MM.1S (cell line): Measurements from ENCODE around the gene CCDC63.

ENCODE experiments used
- DNase-seq: peaks from one replicate; pipeline ENCODE4 v3.0.0-alpha.2; 2015
- H2AFZ ChIP-seq: fragments of 300-600 bp; sonication (generic); 2 replicates; pipeline ENCODE4 v1.6.0; 2016; ENCODE audit warnings: antibody characterized with exemption, low read length
- H3F3A ChIP-seq: fragments of 300-600 bp; sonication (generic); 2 replicates; pipeline ENCODE4 v1.6.1; 2016; ENCODE audit warnings: mild to moderate bottlenecking, antibody characterized with exemption, low read length, moderate library complexity, mixed read lengths; ENCODE audit not compliant: insufficient read depth
- H3K27ac ChIP-seq: fragments of 300-600 bp; sonication (generic); 2 replicates; pipeline ENCODE4 v1.5.1; 2016; ENCODE audit warnings: mild to moderate bottlenecking, low read length
- H3K27me3 ChIP-seq: fragments of 300-600 bp; sonication (generic); replicated peaks from 2 replicates; pipeline ENCODE4 v1.6.0; 2016; ENCODE audit warnings: low read length; ENCODE audit not compliant: insufficient read depth
- H3K36me3 ChIP-seq: fragments of 300-600 bp; sonication (generic); replicated peaks from 2 replicates; pipeline ENCODE4 v1.6.1; 2016; ENCODE audit warnings: mild to moderate bottlenecking, low read length, mixed read lengths; ENCODE audit not compliant: insufficient read depth
- H3K4me1 ChIP-seq: fragments of 300-600 bp; sonication (generic); 2 replicates; pipeline ENCODE4 v1.6.1; 2016; ENCODE audit warnings: low read length, mixed read lengths
- H3K4me2 ChIP-seq: fragments of 300-600 bp; sonication (generic); 2 replicates; pipeline ENCODE4 v1.6.0; 2016; ENCODE audit warnings: low read depth, low read length
- H3K4me3 ChIP-seq: fragments of 300-600 bp; sonication (generic); 2 replicates; pipeline ENCODE4 v1.5.1; 2016; ENCODE audit warnings: low read length, mixed read lengths
- H3K79me2 ChIP-seq: fragments of 300-600 bp; sonication (generic); 2 replicates; pipeline ENCODE4 v1.6.1; 2016; ENCODE audit warnings: mixed run types, low read length, mixed read lengths
- H3K9ac ChIP-seq: fragments of 300-600 bp; sonication (generic); 2 replicates; pipeline ENCODE4 v1.6.1; 2016; ENCODE audit warnings: low read length, mixed read lengths
- H3K9me2 ChIP-seq: fragments of 300-600 bp; sonication (generic); replicated peaks from 2 replicates; pipeline ENCODE4 v1.6.1; 2016; ENCODE audit warnings: mild to moderate bottlenecking, low read length, mixed read lengths; ENCODE audit not compliant: insufficient read depth
- H3K9me3 ChIP-seq: fragments of 300-600 bp; sonication (generic); replicated peaks from 2 replicates; pipeline ENCODE4 v1.6.1; 2016; ENCODE audit warnings: mild to moderate bottlenecking, low read length, mixed read lengths; ENCODE audit not compliant: insufficient read depth
- H4K20me1 ChIP-seq: fragments of 300-600 bp; sonication (generic); 2 replicates; pipeline ENCODE4 v1.6.1; 2016; ENCODE audit warnings: mild to moderate bottlenecking, low read length, moderate library complexity, mixed read lengths; ENCODE audit not compliant: insufficient read depth
- EZH2 ChIP-seq: fragments of 300-600 bp; sonication (generic); optimal IDR thresholded peaks from 2 replicates; pipeline ENCODE3; 2017; ENCODE audit warnings: low read depth, mild to moderate bottlenecking, antibody characterized with exemption, low read length, mixed read lengths
- EZH2phosphoT487 ChIP-seq: fragments of 300-600 bp; sonication (generic); IDR thresholded peaks from 2 replicates; pipeline ENCODE4 v1.6.1; 2018; ENCODE audit warnings: antibody characterized with exemption, low read length
- TF ChIP-seq, protein P1 (sequence below): fragments of 300-600 bp; sonication (generic); IDR thresholded peaks from 2 replicates; pipeline ENCODE4 v1.5.1; 2016; ENCODE audit warnings: antibody characterized with exemption, low read length, mixed read lengths

The CCDC63 gene

DNA sequence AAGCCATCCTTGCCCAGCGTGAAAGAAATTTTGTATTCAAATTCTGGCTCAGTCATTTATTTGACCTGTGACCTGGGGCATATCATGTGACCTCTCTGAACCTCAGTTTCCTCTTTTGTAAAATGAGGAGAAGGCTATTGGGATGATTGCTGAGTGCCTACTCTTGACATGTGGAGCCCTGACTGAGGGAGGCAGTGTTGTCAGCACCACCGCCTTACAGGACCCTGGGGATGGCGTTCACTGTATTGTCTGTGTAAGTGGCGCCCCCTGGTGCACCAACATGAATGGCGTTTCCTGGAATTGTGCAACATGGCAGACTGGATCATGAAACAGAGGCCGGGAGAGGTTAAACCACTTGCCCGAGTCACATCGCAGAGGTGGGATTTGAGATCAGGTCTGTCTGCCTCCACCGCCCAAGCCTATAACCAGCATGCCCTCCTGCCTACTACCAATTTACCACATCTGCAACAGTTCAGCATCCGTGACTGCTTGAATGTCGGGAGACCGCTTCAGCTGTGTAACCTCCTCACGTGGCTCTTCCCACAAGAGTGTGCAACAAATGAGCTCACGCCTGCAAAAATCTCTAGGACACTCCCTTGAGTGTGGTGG lies 20.1 kb upstream of the CCDC63 start:
- Histone ChIP-seq H4K20me1 (no peaks in the 10 kb centered on the region), H3K4me3 (no peak overlapping the region), H3K9me3 (no peaks in the 10 kb centered on the region), H3K9me2 (no peaks in the 10 kb centered on the region), H3K4me1 (no peaks in the 10 kb centered on the region), H3K79me2 (no peaks in the 10 kb centered on the region), H3K27ac (no peak overlapping the region), H3K27me3 (no peaks in the 10 kb centered on the region), H3K4me2 (peak overlapping the region; percentile 52; the same call in 1 of the 2 replicates), H2AFZ (peak overlapping the region; percentile 63; the same call in 1 of the 2 replicates), H3K36me3 (no peaks in the 10 kb centered on the region), H3F3A (no peaks in the 10 kb centered on the region), H3K9ac (no peak overlapping the region)
- DNase-seq: peak; percentile 63
- TF ChIP-seq EZH2: no peak
- TF ChIP-seq, protein P1, sequence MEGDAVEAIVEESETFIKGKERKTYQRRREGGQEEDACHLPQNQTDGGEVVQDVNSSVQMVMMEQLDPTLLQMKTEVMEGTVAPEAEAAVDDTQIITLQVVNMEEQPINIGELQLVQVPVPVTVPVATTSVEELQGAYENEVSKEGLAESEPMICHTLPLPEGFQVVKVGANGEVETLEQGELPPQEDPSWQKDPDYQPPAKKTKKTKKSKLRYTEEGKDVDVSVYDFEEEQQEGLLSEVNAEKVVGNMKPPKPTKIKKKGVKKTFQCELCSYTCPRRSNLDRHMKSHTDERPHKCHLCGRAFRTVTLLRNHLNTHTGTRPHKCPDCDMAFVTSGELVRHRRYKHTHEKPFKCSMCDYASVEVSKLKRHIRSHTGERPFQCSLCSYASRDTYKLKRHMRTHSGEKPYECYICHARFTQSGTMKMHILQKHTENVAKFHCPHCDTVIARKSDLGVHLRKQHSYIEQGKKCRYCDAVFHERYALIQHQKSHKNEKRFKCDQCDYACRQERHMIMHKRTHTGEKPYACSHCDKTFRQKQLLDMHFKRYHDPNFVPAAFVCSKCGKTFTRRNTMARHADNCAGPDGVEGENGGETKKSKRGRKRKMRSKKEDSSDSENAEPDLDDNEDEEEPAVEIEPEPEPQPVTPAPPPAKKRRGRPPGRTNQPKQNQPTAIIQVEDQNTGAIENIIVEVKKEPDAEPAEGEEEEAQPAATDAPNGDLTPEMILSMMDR: peak; percentile 78

DNA sequence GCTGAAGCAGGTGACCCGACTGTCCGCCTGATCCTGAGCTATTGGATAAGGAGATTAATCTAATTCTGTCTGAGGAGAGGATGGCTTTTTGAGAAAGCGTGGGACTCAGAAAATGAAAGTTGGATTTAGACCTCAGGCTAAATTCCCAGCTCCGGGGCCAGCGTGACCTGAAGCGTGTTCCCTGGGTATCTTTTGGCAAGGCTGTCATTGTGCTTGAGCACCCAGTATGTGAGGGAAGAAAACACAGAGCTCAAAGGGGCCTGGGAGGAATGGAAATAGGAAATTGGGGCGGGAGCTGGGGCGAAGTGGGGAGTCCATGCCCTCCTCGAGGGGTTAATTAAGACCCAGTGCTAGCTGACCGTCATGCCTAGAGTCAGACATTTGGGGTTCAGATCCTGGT lies 17.5 kb upstream of the CCDC63 start:
- Histone ChIP-seq H3K4me2 (no peak overlapping the region), H3F3A (no peaks in the 10 kb centered on the region), H3K9ac (no peak overlapping the region), H4K20me1 (no peaks in the 10 kb centered on the region), H2AFZ (no peak overlapping the region), H3K9me3 (no peaks in the 10 kb centered on the region), H3K36me3 (no peaks in the 10 kb centered on the region), H3K27me3 (no peaks in the 10 kb centered on the region), H3K4me1 (no peaks in the 10 kb centered on the region), H3K27ac (no peak overlapping the region), H3K9me2 (no peaks in the 10 kb centered on the region), H3K4me3 (no peak overlapping the region), H3K79me2 (no peaks in the 10 kb centered on the region)
- TF ChIP-seq EZH2 (no peak), EZH2phosphoT487 (no peak)
- TF ChIP-seq, protein P1: no peak
- DNase-seq: no peak

DNA sequence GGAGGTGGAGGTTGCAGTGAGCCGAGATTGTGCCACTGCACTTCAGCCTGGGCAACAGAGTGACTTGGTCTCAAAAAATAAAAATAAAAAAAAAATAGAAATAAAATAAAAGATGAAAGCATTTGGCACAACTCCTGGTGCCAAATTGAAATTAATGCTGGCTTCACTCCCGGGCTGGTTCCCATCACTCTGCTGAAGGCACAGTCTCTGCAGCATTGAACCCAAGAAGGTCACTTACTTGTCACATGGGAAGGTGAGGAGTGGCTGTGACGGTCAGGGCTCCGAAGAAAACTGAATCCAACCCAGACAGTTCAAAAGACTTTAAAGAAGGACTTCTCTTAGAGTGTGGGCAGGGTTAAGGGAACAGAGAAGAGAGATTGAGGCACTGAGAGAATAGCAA lies 10.5 kb upstream of the CCDC63 start:
- no peaks in the 10 kb centered on the region for H3F3A ChIP-seq
- no peak for TF ChIP-seq EZH2phosphoT487
- no peak overlapping the region for H3K4me3 ChIP-seq
- H3K27ac ChIP-seq: no peak overlapping the region
- DNase-seq: no peak
- no peaks in the 10 kb centered on the region for H3K9me3 ChIP-seq
- no peak overlapping the region for H3K9ac ChIP-seq
- H3K9me2 ChIP-seq: no peaks in the 10 kb centered on the region
- H3K4me1 ChIP-seq: no peaks in the 10 kb centered on the region
- no peaks in the 10 kb centered on the region for H4K20me1 ChIP-seq
- H2AFZ ChIP-seq: no peak overlapping the region
- no peaks in the 10 kb centered on the region for H3K27me3 ChIP-seq
- H3K36me3 ChIP-seq: no peaks in the 10 kb centered on the region
- H3K4me2 ChIP-seq: no peak overlapping the region
- no peaks in the 10 kb centered on the region for H3K79me2 ChIP-seq

DNA sequence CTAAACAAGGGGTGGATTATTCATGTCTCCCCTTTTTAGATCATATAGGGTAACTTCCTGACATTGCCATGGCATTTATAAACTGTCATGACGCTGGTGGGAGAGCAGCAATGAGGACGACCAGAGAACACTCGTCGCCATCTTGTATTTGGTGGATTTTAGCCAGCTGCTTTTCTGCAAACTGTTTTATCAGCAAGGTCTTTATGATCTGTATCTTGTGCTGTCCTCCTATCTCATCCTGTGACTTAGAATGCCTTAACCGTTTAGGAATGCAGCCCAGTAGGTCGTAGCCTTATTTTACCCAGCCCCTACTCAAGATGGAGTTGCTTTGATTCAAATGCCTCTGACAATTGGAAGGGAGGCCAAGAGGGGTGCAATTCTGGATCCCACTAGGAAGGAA lies 5.8 kb upstream of the CCDC63 start:
- no peak overlapping the region for H3K9ac ChIP-seq
- H3K27me3 ChIP-seq: no peaks in the 10 kb centered on the region
- no peaks in the 10 kb centered on the region for H3F3A ChIP-seq
- no peak for DNase-seq
- no peak overlapping the region for H3K4me2 ChIP-seq
- no peaks in the 10 kb centered on the region for H3K4me1 ChIP-seq
- no peak overlapping the region for H3K27ac ChIP-seq
- H3K4me3 ChIP-seq: no peak overlapping the region
- no peaks in the 10 kb centered on the region for H4K20me1 ChIP-seq
- H3K36me3 ChIP-seq: no peaks in the 10 kb centered on the region
- H2AFZ ChIP-seq: no peak overlapping the region
- no peaks in the 10 kb centered on the region for H3K9me2 ChIP-seq
- no peaks in the 10 kb centered on the region for H3K79me2 ChIP-seq
- TF ChIP-seq EZH2: no peak
- TF ChIP-seq, protein P1: no peak
- no peak for TF ChIP-seq EZH2phosphoT487
- no peaks in the 10 kb centered on the region for H3K9me3 ChIP-seq
